ENCODE measurements around the gene LRRC4C. TPM values are rescaled to one million over a fixed set of nuclear protein-coding genes. Genes with fewer than 3 reads are reported as not detected.

The LRRC4C gene
- total RNA-seq, 1 experiment from 2014 or later = 0.72 TPM

DNA sequence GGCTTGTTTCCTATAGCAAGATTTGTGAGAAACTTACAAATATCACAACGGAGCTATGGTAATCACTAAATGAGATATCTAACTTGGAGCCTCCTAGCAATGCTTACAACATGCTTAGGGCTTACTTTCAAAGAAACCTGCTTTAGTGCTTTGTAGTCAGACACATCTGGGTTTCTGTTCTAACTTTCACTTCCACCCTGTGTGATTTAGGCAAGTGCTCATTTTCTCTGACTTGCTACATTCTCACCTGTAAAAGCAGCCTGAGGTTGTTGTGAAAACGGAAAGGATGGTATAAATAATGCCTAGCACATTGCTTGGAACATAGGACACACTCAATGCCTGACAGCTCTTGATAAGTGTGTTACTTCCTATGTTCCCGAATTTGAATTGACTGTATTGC lies 45.6 kb downstream of the LRRC4C start:
- ChIA-PET CTCF (no interaction called here), POLR2A (no interaction called here)
- Mint-ChIP-seq H3K27ac (no peak overlapping the region), H3K36me3 (no peaks in the 10 kb centered on the region), H3K4me3 (no peak overlapping the region), H3K4me1 (peaks cover 29% of the 10 kb centered on the region), H3K9me3 (no peaks in the 10 kb centered on the region), H3K27me3 (ENCODE audit: low read depth) (no peaks in the 10 kb centered on the region)
- no peak for DNase-seq (ENCODE audit: low spot score)
- TF ChIP-seq TP53 (CRISPR knock-in tag; IDR thresholded peaks at IDR 0.05) = no peak
- TF ChIP-seq ATF1 (CRISPR knock-in tag; IDR thresholded peaks at IDR 0.05) = no peak
- TF ChIP-seq, protein P1, sequence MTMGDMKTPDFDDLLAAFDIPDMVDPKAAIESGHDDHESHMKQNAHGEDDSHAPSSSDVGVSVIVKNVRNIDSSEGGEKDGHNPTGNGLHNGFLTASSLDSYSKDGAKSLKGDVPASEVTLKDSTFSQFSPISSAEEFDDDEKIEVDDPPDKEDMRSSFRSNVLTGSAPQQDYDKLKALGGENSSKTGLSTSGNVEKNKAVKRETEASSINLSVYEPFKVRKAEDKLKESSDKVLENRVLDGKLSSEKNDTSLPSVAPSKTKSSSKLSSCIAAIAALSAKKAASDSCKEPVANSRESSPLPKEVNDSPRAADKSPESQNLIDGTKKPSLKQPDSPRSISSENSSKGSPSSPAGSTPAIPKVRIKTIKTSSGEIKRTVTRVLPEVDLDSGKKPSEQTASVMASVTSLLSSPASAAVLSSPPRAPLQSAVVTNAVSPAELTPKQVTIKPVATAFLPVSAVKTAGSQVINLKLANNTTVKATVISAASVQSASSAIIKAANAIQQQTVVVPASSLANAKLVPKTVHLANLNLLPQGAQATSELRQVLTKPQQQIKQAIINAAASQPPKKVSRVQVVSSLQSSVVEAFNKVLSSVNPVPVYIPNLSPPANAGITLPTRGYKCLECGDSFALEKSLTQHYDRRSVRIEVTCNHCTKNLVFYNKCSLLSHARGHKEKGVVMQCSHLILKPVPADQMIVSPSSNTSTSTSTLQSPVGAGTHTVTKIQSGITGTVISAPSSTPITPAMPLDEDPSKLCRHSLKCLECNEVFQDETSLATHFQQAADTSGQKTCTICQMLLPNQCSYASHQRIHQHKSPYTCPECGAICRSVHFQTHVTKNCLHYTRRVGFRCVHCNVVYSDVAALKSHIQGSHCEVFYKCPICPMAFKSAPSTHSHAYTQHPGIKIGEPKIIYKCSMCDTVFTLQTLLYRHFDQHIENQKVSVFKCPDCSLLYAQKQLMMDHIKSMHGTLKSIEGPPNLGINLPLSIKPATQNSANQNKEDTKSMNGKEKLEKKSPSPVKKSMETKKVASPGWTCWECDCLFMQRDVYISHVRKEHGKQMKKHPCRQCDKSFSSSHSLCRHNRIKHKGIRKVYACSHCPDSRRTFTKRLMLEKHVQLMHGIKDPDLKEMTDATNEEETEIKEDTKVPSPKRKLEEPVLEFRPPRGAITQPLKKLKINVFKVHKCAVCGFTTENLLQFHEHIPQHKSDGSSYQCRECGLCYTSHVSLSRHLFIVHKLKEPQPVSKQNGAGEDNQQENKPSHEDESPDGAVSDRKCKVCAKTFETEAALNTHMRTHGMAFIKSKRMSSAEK (CRISPR knock-in tag; IDR thresholded peaks at IDR 0.05; ENCODE audit: borderline replicate concordance) = no peak
- no peak for TF ChIP-seq ZNF232 (CRISPR knock-in tag; IDR thresholded peaks at IDR 0.05)
- TF ChIP-seq, protein P2, sequence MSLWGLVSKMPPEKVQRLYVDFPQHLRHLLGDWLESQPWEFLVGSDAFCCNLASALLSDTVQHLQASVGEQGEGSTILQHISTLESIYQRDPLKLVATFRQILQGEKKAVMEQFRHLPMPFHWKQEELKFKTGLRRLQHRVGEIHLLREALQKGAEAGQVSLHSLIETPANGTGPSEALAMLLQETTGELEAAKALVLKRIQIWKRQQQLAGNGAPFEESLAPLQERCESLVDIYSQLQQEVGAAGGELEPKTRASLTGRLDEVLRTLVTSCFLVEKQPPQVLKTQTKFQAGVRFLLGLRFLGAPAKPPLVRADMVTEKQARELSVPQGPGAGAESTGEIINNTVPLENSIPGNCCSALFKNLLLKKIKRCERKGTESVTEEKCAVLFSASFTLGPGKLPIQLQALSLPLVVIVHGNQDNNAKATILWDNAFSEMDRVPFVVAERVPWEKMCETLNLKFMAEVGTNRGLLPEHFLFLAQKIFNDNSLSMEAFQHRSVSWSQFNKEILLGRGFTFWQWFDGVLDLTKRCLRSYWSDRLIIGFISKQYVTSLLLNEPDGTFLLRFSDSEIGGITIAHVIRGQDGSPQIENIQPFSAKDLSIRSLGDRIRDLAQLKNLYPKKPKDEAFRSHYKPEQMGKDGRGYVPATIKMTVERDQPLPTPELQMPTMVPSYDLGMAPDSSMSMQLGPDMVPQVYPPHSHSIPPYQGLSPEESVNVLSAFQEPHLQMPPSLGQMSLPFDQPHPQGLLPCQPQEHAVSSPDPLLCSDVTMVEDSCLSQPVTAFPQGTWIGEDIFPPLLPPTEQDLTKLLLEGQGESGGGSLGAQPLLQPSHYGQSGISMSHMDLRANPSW (CRISPR knock-in tag; conservative IDR thresholded peaks at IDR 0.05; ENCODE audit: low read depth) = no peak
- TF ChIP-seq, protein P3, sequence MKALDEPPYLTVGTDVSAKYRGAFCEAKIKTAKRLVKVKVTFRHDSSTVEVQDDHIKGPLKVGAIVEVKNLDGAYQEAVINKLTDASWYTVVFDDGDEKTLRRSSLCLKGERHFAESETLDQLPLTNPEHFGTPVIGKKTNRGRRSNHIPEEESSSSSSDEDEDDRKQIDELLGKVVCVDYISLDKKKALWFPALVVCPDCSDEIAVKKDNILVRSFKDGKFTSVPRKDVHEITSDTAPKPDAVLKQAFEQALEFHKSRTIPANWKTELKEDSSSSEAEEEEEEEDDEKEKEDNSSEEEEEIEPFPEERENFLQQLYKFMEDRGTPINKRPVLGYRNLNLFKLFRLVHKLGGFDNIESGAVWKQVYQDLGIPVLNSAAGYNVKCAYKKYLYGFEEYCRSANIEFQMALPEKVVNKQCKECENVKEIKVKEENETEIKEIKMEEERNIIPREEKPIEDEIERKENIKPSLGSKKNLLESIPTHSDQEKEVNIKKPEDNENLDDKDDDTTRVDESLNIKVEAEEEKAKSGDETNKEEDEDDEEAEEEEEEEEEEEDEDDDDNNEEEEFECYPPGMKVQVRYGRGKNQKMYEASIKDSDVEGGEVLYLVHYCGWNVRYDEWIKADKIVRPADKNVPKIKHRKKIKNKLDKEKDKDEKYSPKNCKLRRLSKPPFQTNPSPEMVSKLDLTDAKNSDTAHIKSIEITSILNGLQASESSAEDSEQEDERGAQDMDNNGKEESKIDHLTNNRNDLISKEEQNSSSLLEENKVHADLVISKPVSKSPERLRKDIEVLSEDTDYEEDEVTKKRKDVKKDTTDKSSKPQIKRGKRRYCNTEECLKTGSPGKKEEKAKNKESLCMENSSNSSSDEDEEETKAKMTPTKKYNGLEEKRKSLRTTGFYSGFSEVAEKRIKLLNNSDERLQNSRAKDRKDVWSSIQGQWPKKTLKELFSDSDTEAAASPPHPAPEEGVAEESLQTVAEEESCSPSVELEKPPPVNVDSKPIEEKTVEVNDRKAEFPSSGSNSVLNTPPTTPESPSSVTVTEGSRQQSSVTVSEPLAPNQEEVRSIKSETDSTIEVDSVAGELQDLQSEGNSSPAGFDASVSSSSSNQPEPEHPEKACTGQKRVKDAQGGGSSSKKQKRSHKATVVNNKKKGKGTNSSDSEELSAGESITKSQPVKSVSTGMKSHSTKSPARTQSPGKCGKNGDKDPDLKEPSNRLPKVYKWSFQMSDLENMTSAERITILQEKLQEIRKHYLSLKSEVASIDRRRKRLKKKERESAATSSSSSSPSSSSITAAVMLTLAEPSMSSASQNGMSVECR (CRISPR knock-in tag; IDR thresholded peaks at IDR 0.05; ENCODE audit: borderline replicate concordance) = no peak
- TF ChIP-seq, protein P4, sequence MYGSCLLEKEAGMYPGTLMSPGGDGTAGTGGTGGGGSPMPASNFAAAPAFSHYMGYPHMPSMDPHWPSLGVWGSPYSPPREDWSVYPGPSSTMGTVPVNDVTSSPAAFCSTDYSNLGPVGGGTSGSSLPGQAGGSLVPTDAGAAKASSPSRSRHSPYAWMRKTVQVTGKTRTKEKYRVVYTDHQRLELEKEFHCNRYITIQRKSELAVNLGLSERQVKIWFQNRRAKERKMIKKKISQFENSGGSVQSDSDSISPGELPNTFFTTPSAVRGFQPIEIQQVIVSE (CRISPR knock-in tag; IDR thresholded peaks at IDR 0.05; ENCODE audit: borderline replicate concordance) = no peak
- TF ChIP-seq ZNF121 (CRISPR knock-in tag; IDR thresholded peaks at IDR 0.05) = no peak
- TF ChIP-seq, protein P5, sequence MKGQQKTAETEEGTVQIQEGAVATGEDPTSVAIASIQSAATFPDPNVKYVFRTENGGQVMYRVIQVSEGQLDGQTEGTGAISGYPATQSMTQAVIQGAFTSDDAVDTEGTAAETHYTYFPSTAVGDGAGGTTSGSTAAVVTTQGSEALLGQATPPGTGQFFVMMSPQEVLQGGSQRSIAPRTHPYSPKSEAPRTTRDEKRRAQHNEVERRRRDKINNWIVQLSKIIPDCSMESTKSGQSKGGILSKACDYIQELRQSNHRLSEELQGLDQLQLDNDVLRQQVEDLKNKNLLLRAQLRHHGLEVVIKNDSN (CRISPR knock-in tag; IDR thresholded peaks at IDR 0.05) = no peak
- TF ChIP-seq, protein P6, sequence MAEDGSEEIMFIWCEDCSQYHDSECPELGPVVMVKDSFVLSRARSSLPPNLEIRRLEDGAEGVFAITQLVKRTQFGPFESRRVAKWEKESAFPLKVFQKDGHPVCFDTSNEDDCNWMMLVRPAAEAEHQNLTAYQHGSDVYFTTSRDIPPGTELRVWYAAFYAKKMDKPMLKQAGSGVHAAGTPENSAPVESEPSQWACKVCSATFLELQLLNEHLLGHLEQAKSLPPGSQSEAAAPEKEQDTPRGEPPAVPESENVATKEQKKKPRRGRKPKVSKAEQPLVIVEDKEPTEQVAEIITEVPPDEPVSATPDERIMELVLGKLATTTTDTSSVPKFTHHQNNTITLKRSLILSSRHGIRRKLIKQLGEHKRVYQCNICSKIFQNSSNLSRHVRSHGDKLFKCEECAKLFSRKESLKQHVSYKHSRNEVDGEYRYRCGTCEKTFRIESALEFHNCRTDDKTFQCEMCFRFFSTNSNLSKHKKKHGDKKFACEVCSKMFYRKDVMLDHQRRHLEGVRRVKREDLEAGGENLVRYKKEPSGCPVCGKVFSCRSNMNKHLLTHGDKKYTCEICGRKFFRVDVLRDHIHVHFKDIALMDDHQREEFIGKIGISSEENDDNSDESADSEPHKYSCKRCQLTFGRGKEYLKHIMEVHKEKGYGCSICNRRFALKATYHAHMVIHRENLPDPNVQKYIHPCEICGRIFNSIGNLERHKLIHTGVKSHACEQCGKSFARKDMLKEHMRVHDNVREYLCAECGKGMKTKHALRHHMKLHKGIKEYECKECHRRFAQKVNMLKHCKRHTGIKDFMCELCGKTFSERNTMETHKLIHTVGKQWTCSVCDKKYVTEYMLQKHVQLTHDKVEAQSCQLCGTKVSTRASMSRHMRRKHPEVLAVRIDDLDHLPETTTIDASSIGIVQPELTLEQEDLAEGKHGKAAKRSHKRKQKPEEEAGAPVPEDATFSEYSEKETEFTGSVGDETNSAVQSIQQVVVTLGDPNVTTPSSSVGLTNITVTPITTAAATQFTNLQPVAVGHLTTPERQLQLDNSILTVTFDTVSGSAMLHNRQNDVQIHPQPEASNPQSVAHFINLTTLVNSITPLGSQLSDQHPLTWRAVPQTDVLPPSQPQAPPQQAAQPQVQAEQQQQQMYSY (CRISPR knock-in tag; IDR thresholded peaks at IDR 0.05) = no peak
- TF ChIP-seq, protein P7, sequence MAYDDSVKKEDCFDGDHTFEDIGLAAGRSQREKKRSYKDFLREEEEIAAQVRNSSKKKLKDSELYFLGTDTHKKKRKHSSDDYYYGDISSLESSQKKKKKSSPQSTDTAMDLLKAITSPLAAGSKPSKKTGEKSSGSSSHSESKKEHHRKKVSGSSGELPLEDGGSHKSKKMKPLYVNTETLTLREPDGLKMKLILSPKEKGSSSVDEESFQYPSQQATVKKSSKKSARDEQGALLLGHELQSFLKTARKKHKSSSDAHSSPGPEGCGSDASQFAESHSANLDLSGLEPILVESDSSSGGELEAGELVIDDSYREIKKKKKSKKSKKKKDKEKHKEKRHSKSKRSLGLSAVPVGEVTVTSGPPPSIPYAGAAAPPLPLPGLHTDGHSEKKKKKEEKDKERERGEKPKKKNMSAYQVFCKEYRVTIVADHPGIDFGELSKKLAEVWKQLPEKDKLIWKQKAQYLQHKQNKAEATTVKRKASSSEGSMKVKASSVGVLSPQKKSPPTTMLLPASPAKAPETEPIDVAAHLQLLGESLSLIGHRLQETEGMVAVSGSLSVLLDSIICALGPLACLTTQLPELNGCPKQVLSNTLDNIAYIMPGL (CRISPR knock-in tag; IDR thresholded peaks at IDR 0.05) = no peak
- TF ChIP-seq, protein P8, sequence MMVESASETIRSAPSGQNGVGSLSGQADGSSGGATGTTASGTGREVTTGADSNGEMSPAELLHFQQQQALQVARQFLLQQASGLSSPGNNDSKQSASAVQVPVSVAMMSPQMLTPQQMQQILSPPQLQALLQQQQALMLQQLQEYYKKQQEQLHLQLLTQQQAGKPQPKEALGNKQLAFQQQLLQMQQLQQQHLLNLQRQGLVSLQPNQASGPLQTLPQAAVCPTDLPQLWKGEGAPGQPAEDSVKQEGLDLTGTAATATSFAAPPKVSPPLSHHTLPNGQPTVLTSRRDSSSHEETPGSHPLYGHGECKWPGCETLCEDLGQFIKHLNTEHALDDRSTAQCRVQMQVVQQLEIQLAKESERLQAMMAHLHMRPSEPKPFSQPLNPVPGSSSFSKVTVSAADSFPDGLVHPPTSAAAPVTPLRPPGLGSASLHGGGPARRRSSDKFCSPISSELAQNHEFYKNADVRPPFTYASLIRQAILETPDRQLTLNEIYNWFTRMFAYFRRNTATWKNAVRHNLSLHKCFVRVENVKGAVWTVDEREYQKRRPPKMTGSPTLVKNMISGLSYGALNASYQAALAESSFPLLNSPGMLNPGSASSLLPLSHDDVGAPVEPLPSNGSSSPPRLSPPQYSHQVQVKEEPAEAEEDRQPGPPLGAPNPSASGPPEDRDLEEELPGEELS (CRISPR knock-in tag; IDR thresholded peaks at IDR 0.05) = no peak
- no peak for TF ChIP-seq CREB1 (CRISPR knock-in tag; IDR thresholded peaks at IDR 0.05)
- no peak for TF ChIP-seq MXD4 (CRISPR knock-in tag; IDR thresholded peaks at IDR 0.05; ENCODE audit: borderline replicate concordance)
- TF ChIP-seq, protein P9, sequence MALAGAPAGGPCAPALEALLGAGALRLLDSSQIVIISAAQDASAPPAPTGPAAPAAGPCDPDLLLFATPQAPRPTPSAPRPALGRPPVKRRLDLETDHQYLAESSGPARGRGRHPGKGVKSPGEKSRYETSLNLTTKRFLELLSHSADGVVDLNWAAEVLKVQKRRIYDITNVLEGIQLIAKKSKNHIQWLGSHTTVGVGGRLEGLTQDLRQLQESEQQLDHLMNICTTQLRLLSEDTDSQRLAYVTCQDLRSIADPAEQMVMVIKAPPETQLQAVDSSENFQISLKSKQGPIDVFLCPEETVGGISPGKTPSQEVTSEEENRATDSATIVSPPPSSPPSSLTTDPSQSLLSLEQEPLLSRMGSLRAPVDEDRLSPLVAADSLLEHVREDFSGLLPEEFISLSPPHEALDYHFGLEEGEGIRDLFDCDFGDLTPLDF (CRISPR knock-in tag; IDR thresholded peaks at IDR 0.05) = no peak
- no peak for ATAC-seq
